ENCODE results near the gene PNPLA8.
"Not testable (repeated sequence)": the region's sequence is repeated elsewhere in the genome, so short reads cannot be mapped to it uniquely, and the experiment has no call there.

PNPLA8 gene

GRCh38 chr7:108515630-108516029, 10.3 kb downstream of the PNPLA8 start:
- Mint-ChIP-seq H3K27me3 (no peaks in the 10 kb centered on the region), H3K9me3 (no peaks in the 10 kb centered on the region), H3K4me3 (no peak overlapping the region), H3K4me1 (ENCODE audit: low read depth in 2 of 2) (peaks cover 13 to 27% of the 10 kb centered on the region in 2 donors), H3K36me3 (ENCODE audit: insufficient read depth) (peaks cover 45% of the 10 kb centered on the region), H3K27ac (no peak overlapping the region)
- no peak for DNase-seq
- ATAC-seq (replicated peaks), result no peak

- Mint-ChIP-seq H3K27ac (no peak overlapping the region), H3K4me1 (ENCODE audit: low read depth in 2 of 2) (peaks cover 10 to 22% of the 10 kb centered on the region in 2 donors), H3K4me3 (no peak overlapping the region), H3K36me3 (ENCODE audit: insufficient read depth) (peaks cover 51% of the 10 kb centered on the region), H3K27me3 (no peaks in the 10 kb centered on the region), H3K9me3 (no peaks in the 10 kb centered on the region)
- DNase-seq (no peak), ATAC-seq (replicated peaks) (no peak)
These were observed 10.9 kb downstream of the PNPLA8 start for GRCh38 chr7:108515013-108515412.

DNA sequence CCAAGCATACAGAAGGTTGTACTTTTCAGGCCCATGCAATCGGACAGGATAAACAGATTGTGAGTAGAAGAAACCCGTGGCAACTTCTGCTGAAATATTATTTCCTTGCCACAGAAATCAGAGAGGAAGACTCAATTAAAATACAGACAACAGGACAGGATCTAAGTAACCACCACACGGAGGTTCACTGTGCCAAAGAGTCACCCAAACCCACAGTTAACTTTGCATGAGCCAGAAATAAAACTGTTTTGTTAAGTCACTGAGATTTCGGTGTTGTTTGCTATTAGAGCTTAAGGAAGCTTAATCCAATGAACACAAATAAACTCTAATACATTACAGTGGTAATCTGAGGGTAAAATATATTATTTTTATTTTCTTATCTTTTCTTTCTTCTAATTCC, 14.0 kb downstream of the PNPLA8 start:
- H3K27me3 Mint-ChIP-seq, result no peaks in the 10 kb centered on the region
- H3K27ac Mint-ChIP-seq, result no peak overlapping the region
- H3K36me3 Mint-ChIP-seq (ENCODE audit: insufficient read depth), result peaks cover 50% of the 10 kb centered on the region
- peaks cover 6 to 11% of the 10 kb centered on the region in 2 donors for H3K4me1 Mint-ChIP-seq (ENCODE audit: low read depth in 2 of 2)
- H3K9me3 Mint-ChIP-seq, result no peaks in the 10 kb centered on the region
- ATAC-seq (replicated peaks) (no peak), DNase-seq (no peak)
- no peak overlapping the region for H3K4me3 Mint-ChIP-seq

GRCh38 chr7:108504576-108504975, 21.4 kb downstream of the PNPLA8 start:
- H3K4me1 Mint-ChIP-seq (ENCODE audit: low read depth in 2 of 2); ATAC-seq (replicated peaks); DNase-seq; H3K4me3 Mint-ChIP-seq; H3K9me3 Mint-ChIP-seq; H3K27me3 Mint-ChIP-seq; H3K27ac Mint-ChIP-seq: not testable (repeated sequence)
- peaks cover 48% of the 10 kb centered on the region for H3K36me3 Mint-ChIP-seq (ENCODE audit: insufficient read depth)

DNA sequence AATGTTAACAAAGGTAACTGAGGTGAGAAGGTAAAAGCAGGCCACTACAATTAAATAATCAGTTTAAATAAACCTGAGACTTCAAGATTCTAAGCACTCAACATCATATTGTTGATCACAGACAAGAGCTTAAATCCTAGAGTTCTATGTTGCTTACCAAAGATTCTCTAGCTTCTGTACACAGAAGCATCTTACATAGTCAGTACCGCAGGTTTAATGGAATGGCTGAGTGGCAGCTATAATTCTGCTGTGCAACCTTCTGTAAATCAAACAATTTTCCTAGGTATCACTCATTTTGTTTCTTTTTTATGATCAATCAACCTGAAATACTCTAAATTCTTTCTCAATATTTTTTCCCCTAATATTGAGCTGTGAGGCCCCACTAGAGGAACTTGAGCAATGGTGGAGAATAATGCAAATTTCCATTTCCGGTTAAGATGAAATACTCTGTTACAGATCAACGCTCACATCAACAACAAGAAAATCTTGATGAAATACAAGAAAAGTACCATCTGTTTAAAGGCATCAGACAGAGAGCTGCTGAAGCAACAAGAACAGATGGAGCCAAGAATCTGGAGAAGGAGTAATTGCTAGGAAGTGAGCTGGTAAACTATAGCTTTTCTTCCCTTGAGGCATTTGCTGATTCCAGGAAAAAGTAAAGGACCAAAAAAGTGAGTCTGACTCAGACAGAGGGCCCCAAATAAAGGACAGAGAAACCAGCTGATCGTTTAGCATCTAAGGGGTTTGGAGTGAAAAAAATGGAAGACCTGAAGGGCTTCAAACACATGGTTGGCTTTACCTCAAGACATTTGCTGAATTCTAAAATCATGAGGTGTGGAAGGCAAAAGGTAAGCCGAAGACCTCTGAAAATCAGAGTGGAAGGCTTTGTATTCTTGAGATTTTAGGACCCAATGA, 22.6 kb downstream of the PNPLA8 start:
- no peak for DNase-seq
- H3K27ac Mint-ChIP-seq, result peak overlapping the region in 1 of 2 donors; percentile 15
- no peak overlapping the region for H3K4me3 Mint-ChIP-seq
- peaks cover 0 to 4% of the 10 kb centered on the region in 2 donors for H3K4me1 Mint-ChIP-seq (ENCODE audit: low read depth in 2 of 2)
- ATAC-seq (replicated peaks), result peak; percentile 39
- no peaks in the 10 kb centered on the region for H3K9me3 Mint-ChIP-seq
- peaks cover 53% of the 10 kb centered on the region for H3K36me3 Mint-ChIP-seq (ENCODE audit: insufficient read depth)
- H3K27me3 Mint-ChIP-seq, result no peaks in the 10 kb centered on the region

DNA sequence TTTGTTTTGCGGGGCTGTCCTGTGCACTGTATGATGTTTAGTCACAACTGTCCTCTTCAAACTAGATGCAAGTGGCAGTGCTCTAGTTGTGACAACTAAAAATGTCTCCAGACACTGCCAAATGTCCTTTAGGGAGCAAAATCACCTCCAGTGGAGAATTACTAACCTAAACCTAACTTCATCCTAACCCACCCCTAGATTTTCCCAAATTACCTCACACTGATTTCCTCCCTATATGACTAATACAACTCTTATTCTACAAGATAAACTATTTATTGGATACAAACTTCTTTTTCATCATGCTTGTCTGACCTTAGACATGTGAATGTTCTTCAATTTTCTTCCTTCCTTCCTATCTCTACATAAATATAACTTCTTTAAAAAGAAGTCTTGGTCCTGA, 26.4 kb downstream of the PNPLA8 start:
- DNase-seq, result no peak
- Mint-ChIP-seq H3K4me1 (ENCODE audit: low read depth in 2 of 2) (peaks cover 0 to 4% of the 10 kb centered on the region in 2 donors), H3K9me3 (no peaks in the 10 kb centered on the region), H3K4me3 (no peak overlapping the region), H3K27me3 (no peaks in the 10 kb centered on the region), H3K36me3 (ENCODE audit: insufficient read depth) (peaks cover 58% of the 10 kb centered on the region), H3K27ac (peak overlapping the region in 1 of 2 donors; percentile 54)
- ATAC-seq (replicated peaks), result no peak

DNA sequence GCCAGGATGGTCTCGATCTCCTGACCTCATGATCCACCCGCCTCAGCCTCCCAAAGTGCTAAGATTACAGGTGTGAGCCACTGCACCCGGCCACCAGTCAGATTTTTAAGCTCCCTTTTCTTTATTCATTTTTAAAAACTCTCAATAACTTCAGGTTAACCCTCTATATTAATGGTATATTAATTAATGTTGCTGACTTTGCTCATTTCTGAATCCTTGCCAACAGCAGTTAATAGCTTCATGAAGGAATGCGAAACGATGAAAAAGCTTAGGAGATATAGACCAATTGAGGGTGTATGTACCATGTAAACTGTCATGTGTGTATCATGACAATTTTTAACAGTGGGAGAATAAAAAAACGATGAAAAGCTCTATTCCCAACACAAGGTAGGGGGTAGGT, 27.5 kb downstream of the PNPLA8 start:
- ATAC-seq (replicated peaks), result no peak
- no peaks in the 10 kb centered on the region for H3K27me3 Mint-ChIP-seq
- peaks cover 65% of the 10 kb centered on the region for H3K36me3 Mint-ChIP-seq (ENCODE audit: insufficient read depth)
- peaks cover 0 to 1% of the 10 kb centered on the region in 2 donors for H3K4me1 Mint-ChIP-seq (ENCODE audit: low read depth in 2 of 2)
- no peak overlapping the region for H3K4me3 Mint-ChIP-seq
- peak overlapping the region in 1 of 2 donors; percentile 75 for H3K27ac Mint-ChIP-seq
- no peak for DNase-seq
- H3K9me3 Mint-ChIP-seq, result no peaks in the 10 kb centered on the region

GRCh38 chr7:108497082-108497725, 28.7 kb downstream of the PNPLA8 start:
- Mint-ChIP-seq H3K27me3 (no peaks in the 10 kb centered on the region), H3K4me3 (no peak overlapping the region), H3K4me1 (ENCODE audit: low read depth in 2 of 2) (peaks cover 2 to 4% of the 10 kb centered on the region in 2 donors), H3K9me3 (no peaks in the 10 kb centered on the region), H3K27ac (no peak overlapping the region), H3K36me3 (ENCODE audit: insufficient read depth) (peaks cover 70% of the 10 kb centered on the region)
- peak; percentile 86 for ATAC-seq (replicated peaks)
- peak; percentile 26 to 50 (median 45) for DNase-seq

GRCh38 chr7:108492742-108493141, 33.2 kb downstream of the PNPLA8 start:
- Mint-ChIP-seq H3K36me3 (ENCODE audit: insufficient read depth) (peaks cover 59% of the 10 kb centered on the region), H3K9me3 (no peaks in the 10 kb centered on the region), H3K4me3 (no peak overlapping the region), H3K4me1 (ENCODE audit: low read depth in 2 of 2) (peaks cover 2 to 4% of the 10 kb centered on the region in 2 donors), H3K27me3 (no peaks in the 10 kb centered on the region), H3K27ac (no peak overlapping the region)
- ATAC-seq (replicated peaks), result no peak
- no peak for DNase-seq

DNA sequence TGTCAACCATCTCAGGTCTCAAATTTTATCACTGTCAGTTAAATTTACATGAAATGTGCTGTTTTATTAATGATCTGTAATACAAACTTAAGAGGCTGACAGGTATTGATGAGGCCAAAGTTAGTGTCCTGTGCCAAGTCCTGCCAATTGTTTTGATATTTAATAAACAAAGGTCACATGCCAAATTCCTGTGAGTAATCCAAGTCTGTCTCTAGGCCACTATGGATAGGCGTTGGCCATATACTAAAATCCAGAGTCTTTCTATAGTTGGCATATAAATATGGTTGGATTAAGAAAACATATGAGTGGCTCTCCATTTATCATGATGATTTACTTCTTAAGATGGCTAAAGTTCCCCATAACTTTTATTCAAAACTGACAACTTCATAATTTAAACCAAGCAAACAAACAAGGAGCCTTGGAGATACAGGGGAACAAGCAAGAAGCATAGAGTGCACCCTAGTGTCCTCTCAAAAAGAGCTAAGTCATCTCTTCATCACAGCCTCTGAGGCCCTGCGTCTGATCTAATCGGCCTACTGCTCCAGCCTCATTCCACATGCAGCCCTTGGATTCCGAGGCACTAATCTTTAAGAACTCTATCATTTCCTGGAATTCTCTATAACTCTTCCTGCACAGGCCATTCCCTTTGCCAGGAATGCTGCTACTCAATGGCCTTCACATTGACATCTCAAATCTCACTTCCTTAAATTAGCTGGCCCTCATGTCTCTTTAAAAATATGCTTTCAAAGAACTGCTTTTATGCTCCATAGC, 37.0 kb downstream of the PNPLA8 start:
- ATAC-seq (replicated peaks), result no peak
- Mint-ChIP-seq H3K4me1 (ENCODE audit: low read depth in 2 of 2) (peaks cover 2 to 4% of the 10 kb centered on the region in 2 donors), H3K4me3 (no peak overlapping the region), H3K36me3 (ENCODE audit: insufficient read depth) (peaks cover 44% of the 10 kb centered on the region), H3K27ac (no peak overlapping the region), H3K27me3 (no peaks in the 10 kb centered on the region), H3K9me3 (no peaks in the 10 kb centered on the region)
- DNase-seq, result no peak

GRCh38 chr7:108487646-108488045, 38.3 kb downstream of the PNPLA8 start:
- Mint-ChIP-seq H3K27me3 (no peaks in the 10 kb centered on the region), H3K9me3 (no peaks in the 10 kb centered on the region), H3K4me1 (ENCODE audit: low read depth in 2 of 2) (no peaks in the 10 kb centered on the region), H3K36me3 (ENCODE audit: insufficient read depth) (peaks cover 35% of the 10 kb centered on the region), H3K27ac (no peak overlapping the region), H3K4me3 (no peak overlapping the region)
- no peak for DNase-seq
- no peak for ATAC-seq (replicated peaks)

DNA sequence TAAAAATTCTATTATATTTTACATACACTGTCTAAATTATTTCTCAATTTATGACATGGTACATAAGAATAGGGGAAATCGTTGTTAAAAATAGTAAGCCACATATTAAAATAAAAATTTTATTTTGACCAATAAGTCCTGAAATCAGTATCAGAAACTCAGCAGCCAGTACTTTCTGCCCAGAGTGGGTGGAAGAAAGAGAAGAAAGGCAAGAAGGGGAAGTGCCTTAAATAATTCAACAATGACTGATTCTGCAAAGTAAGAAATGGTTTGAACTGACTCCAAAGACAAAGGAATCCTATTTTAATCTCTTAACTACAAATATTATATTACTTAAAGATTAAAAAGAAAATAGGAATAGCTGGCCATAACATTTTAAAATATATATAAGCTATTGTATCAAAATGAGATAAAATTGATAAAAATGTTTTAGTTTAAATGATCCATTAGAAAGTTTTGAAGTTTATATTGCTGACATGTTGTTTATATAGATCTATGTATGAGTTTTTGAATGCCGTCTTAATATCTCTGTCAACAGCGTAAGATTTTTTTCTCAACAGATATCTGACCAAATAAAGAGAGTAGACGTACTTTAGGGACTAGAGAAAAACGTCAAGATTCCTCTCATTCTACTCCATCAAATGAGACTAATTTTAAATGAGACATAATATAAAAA, 39.5 kb downstream of the PNPLA8 start:
- Mint-ChIP-seq H3K27ac (no peak overlapping the region), H3K4me1 (ENCODE audit: low read depth in 2 of 2) (no peaks in the 10 kb centered on the region), H3K4me3 (no peak overlapping the region), H3K9me3 (no peaks in the 10 kb centered on the region), H3K36me3 (ENCODE audit: insufficient read depth) (peaks cover 39% of the 10 kb centered on the region), H3K27me3 (no peaks in the 10 kb centered on the region)
- DNase-seq (no peak), ATAC-seq (replicated peaks) (no peak)

DNA sequence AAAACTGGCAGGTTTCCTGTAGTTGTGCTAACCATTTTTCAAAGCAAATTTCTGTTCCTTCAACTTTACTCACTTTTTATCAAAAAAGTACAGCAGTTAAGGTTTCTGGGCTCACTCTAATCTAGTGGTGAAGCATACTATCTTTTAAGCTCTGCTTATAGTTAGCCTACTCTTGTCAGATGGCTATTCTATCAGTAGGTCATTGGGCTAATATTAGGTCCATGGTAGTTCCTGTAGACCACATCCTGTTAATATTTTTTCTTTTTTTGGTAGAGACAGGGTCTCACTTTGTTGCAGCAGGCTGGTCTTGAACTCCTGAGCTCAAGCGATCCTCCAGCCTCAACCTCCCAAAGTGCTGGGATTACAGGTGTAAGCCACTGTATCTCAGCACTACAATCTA, 41.8 kb downstream of the PNPLA8 start:
- DNase-seq (no peak), ATAC-seq (replicated peaks) (no peak)
- Mint-ChIP-seq H3K27ac (no peak overlapping the region), H3K4me3 (no peak overlapping the region), H3K36me3 (ENCODE audit: insufficient read depth) (peaks cover 40% of the 10 kb centered on the region), H3K4me1 (ENCODE audit: low read depth in 2 of 2) (no peaks in the 10 kb centered on the region), H3K9me3 (no peaks in the 10 kb centered on the region), H3K27me3 (no peaks in the 10 kb centered on the region)
